Measurements from ENCODE around the gene KCNJ6.
"Not testable (repeated sequence)": the region's sequence is repeated elsewhere in the genome, so short reads cannot be mapped to it uniquely, and the experiment has no call there.

KCNJ6 gene

DNA sequence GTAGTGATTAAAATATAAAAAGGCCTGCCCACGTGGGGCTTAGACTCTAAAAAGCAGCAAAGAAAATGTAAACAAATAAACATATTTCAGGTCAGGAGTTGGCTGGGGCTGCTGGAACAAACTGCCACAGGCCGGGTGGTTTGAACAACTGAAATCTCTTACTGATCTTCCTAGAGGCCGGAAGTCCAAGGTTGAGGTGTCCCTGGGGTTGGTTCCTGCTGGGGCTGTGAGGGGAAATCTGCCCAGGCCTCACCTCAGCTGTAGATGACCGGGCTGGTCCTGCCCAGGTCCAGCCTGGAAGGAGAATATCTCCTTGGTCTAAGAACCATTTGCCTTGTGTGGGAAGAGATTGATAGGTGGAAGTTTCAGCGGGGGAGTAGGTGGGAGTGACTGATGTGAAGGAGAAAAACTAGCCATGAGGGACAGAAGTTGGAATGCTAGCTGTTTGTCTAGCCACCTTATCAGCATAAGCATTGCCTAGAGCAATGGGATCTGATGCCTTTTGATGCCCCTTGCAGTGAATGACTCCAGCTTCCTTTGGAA lies 328.6 kb downstream of the KCNJ6 start:
- no peaks in the 10 kb centered on the region for H3K4me1 ChIP-seq (ENCODE audit: control insufficient read depth in 2 of 2, insufficient read depth in 2 of 2, low read length in 2 of 2)
- no peak overlapping the region for H3K9ac ChIP-seq (ENCODE audit: low read depth in 1 of 2, low read length in 2 of 2)
- H3K9me3 ChIP-seq (ENCODE audit: control insufficient read depth in 2 of 2, low read length in 2 of 2), result no peaks in the 10 kb centered on the region
- no peaks in the 10 kb centered on the region for H3K27me3 ChIP-seq (ENCODE audit: control insufficient read depth in 2 of 2, insufficient read depth in 2 of 2, low read length in 2 of 2)
- no peaks in the 10 kb centered on the region for H3K36me3 ChIP-seq (ENCODE audit: control insufficient read depth in 2 of 2, insufficient read depth in 2 of 2, low read length in 2 of 2)
- H3K27ac ChIP-seq (ENCODE audit: low read depth in 2 of 2, low read length in 2 of 2), result no peak overlapping the region
- no peak overlapping the region for H3K4me3 ChIP-seq (ENCODE audit: low read length in 2 of 2)

DNA sequence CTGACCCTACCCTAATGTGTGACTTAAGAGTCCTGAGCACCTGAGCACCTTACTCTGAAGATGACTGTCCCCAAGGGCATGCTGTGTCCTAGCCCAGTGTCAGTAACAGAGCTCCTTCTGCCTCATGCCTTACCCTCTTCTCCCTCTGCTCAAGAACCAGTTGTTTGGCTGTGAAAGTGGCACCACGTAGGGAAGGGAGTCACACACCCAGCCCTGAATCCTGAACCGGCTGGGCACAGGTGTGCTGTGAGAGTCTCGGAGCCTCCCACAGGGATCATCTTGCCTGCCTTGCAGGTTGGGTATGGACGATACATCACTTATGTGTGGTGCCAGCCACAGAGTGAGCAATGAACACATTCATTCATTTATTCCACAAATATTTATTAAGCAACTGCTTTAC lies 329.1 kb downstream of the KCNJ6 start:
- Histone ChIP-seq H3K27me3 (ENCODE audit: control insufficient read depth in 2 of 2, insufficient read depth in 2 of 2, low read length in 2 of 2) (no peaks in the 10 kb centered on the region), H3K9ac (ENCODE audit: low read depth in 1 of 2, low read length in 2 of 2) (no peak overlapping the region), H3K4me1 (ENCODE audit: control insufficient read depth in 2 of 2, insufficient read depth in 2 of 2, low read length in 2 of 2) (no peaks in the 10 kb centered on the region), H3K4me3 (ENCODE audit: low read length in 2 of 2) (no peak overlapping the region), H3K9me3 (ENCODE audit: control insufficient read depth in 2 of 2, low read length in 2 of 2) (no peaks in the 10 kb centered on the region), H3K27ac (ENCODE audit: low read depth in 2 of 2, low read length in 2 of 2) (no peak overlapping the region), H3K36me3 (ENCODE audit: control insufficient read depth in 2 of 2, insufficient read depth in 2 of 2, low read length in 2 of 2) (no peaks in the 10 kb centered on the region)

DNA sequence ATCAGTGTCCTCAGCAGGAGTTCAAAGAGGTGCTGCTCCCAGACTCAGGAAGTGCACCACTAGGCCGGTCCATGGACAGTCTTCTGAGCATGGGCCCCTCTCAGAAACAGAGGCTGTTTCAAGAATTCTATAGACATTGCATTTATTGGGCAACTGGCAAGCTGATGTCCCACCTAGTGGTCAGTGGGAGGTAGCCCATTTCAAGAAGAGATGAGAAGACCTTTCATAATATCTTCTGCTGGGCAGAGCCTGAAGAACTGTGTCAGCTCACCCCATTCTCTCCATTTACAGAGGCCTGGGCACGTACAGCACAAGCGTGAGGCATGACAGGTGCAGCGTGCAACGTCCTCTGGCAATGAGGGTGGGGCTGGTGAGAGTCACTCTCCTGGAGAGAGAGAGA lies 333.7 kb downstream of the KCNJ6 start:
- Histone ChIP-seq H3K4me1 (ENCODE audit: control insufficient read depth in 2 of 2, insufficient read depth in 2 of 2, low read length in 2 of 2) (no peaks in the 10 kb centered on the region), H3K9me3 (ENCODE audit: control insufficient read depth in 2 of 2, low read length in 2 of 2) (no peaks in the 10 kb centered on the region), H3K4me3 (ENCODE audit: low read length in 2 of 2) (no peak overlapping the region), H3K27me3 (ENCODE audit: control insufficient read depth in 2 of 2, insufficient read depth in 2 of 2, low read length in 2 of 2) (no peaks in the 10 kb centered on the region), H3K36me3 (ENCODE audit: control insufficient read depth in 2 of 2, insufficient read depth in 2 of 2, low read length in 2 of 2) (no peaks in the 10 kb centered on the region), H3K9ac (ENCODE audit: low read depth in 1 of 2, low read length in 2 of 2) (no peak overlapping the region), H3K27ac (ENCODE audit: low read depth in 2 of 2, low read length in 2 of 2) (no peak overlapping the region)

DNA sequence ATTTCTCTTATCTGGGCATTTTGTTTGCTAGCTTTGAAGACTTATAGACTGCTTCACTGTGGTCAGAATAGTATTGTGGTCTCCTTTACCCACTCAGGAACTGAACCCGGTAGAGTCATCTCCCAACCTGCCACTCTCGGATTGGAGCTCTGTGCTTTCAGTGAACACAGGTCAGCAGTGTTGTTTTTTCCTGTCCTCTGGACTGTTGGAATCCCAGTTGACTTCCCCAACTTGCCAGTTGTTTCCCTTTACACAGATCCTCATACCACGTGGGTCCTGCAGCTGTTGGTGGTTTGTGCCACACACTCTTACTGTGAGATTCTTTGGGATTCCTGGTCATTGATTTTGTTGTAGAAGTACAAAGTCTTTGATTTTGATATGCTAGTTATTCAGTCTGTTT lies 335.6 kb downstream of the KCNJ6 start:
- Histone ChIP-seq H3K4me1 (ENCODE audit: control insufficient read depth in 2 of 2, insufficient read depth in 2 of 2, low read length in 2 of 2) (no peaks in the 10 kb centered on the region), H3K36me3 (ENCODE audit: control insufficient read depth in 2 of 2, insufficient read depth in 2 of 2, low read length in 2 of 2) (no peaks in the 10 kb centered on the region), H3K4me3 (ENCODE audit: low read length in 2 of 2) (no peak overlapping the region), H3K9ac (ENCODE audit: low read depth in 1 of 2, low read length in 2 of 2) (no peak overlapping the region), H3K27ac (ENCODE audit: low read depth in 2 of 2, low read length in 2 of 2) (no peak overlapping the region), H3K27me3 (ENCODE audit: control insufficient read depth in 2 of 2, insufficient read depth in 2 of 2, low read length in 2 of 2) (no peaks in the 10 kb centered on the region), H3K9me3 (ENCODE audit: control insufficient read depth in 2 of 2, low read length in 2 of 2) (no peaks in the 10 kb centered on the region)

DNA sequence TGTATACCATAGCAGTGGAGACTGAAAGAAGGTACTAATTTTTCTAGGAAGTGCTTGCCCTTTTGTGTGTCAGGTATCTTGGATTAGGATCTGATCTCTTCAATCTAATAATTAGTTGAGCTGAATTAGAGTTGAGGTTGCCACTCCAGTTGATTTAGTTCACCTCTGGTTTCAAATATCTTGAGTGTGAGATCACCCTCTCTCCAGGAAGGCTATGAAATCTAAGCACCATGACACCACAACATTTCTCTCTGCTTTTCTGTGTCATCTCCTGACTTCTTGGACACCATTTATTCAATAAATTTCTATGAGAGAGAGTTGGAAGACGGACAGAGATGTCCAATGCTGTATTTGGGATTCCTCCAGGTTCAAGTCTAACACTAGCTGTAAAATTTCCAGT lies 336.9 kb downstream of the KCNJ6 start:
- H3K27ac ChIP-seq (ENCODE audit: low read depth in 2 of 2, low read length in 2 of 2), result no peak overlapping the region
- no peaks in the 10 kb centered on the region for H3K36me3 ChIP-seq (ENCODE audit: control insufficient read depth in 2 of 2, insufficient read depth in 2 of 2, low read length in 2 of 2)
- H3K9me3 ChIP-seq (ENCODE audit: control insufficient read depth in 2 of 2, low read length in 2 of 2), result no peaks in the 10 kb centered on the region
- H3K4me3 ChIP-seq (ENCODE audit: low read length in 2 of 2), result no peak overlapping the region
- H3K4me1 ChIP-seq (ENCODE audit: control insufficient read depth in 2 of 2, insufficient read depth in 2 of 2, low read length in 2 of 2), result no peaks in the 10 kb centered on the region
- H3K9ac ChIP-seq (ENCODE audit: low read depth in 1 of 2, low read length in 2 of 2), result no peak overlapping the region
- H3K27me3 ChIP-seq (ENCODE audit: control insufficient read depth in 2 of 2, insufficient read depth in 2 of 2, low read length in 2 of 2), result no peaks in the 10 kb centered on the region

DNA sequence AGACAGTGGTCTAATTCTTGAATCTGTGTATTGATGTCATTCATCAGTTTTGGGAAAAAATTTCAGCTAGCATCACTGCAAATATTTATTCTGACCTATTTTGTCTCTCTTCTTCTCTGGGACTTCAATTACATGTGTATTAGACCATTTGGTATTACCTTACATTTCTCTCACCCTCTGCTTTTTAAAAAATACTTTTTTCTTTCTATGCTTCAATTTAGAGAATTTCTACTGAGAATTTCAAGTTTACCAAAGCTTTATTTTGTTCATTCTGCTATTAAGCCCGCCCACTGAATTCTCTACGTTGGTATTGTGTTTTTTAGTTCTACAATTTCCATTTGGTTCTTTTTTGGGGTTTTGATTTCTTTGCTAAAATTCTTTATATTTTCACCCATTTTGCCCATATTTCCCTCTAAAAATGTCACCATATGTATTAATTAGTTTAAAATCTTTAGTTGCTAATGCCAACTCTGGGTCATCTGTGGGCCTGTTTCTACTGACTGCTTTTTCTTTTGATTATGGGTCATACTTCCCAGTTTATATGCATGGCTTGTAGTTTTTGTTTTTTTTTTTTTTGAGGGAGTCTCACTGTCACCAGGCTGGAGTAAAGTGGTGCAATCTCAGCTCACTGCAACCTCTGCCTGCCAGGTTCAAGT lies 337.7 kb downstream of the KCNJ6 start:
- Histone ChIP-seq H3K4me1 (ENCODE audit: control insufficient read depth in 2 of 2, insufficient read depth in 2 of 2, low read length in 2 of 2) (no peaks in the 10 kb centered on the region), H3K9me3 (ENCODE audit: control insufficient read depth in 2 of 2, low read length in 2 of 2) (no peaks in the 10 kb centered on the region), H3K27me3 (ENCODE audit: control insufficient read depth in 2 of 2, insufficient read depth in 2 of 2, low read length in 2 of 2) (no peaks in the 10 kb centered on the region), H3K27ac (ENCODE audit: low read depth in 2 of 2, low read length in 2 of 2) (no peak overlapping the region), H3K36me3 (ENCODE audit: control insufficient read depth in 2 of 2, insufficient read depth in 2 of 2, low read length in 2 of 2) (no peaks in the 10 kb centered on the region), H3K9ac (ENCODE audit: low read depth in 1 of 2, low read length in 2 of 2) (no peak overlapping the region), H3K4me3 (ENCODE audit: low read length in 2 of 2) (no peak overlapping the region)

DNA sequence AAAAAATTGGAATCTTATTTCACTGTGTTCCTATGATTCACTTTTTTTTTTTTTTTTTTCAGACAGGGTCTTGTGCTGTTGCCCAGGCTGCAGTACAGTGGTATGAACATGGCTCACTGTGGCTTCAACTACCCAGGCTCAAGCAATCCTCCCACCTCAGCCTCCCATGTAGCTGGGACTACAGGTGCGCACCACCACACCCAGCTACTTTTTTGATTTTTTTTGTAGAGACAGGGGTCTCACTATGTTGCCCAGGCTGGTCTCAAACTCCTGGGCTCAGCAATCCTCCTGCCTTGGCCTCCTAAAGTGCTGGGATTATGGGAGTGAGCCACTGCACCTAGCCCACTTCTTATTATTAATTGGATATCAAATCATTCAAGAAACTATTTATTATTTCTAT lies 339.3 kb downstream of the KCNJ6 start:
- H3K36me3 ChIP-seq (ENCODE audit: control insufficient read depth in 2 of 2, insufficient read depth in 2 of 2, low read length in 2 of 2); H3K27me3 ChIP-seq (ENCODE audit: control insufficient read depth in 2 of 2, insufficient read depth in 2 of 2, low read length in 2 of 2); H3K4me1 ChIP-seq (ENCODE audit: control insufficient read depth in 2 of 2, insufficient read depth in 2 of 2, low read length in 2 of 2); H3K9me3 ChIP-seq (ENCODE audit: control insufficient read depth in 2 of 2, low read length in 2 of 2); H3K4me3 ChIP-seq (ENCODE audit: low read length in 2 of 2); H3K27ac ChIP-seq (ENCODE audit: low read depth in 2 of 2, low read length in 2 of 2); H3K9ac ChIP-seq (ENCODE audit: low read depth in 1 of 2, low read length in 2 of 2): not testable (repeated sequence)

DNA sequence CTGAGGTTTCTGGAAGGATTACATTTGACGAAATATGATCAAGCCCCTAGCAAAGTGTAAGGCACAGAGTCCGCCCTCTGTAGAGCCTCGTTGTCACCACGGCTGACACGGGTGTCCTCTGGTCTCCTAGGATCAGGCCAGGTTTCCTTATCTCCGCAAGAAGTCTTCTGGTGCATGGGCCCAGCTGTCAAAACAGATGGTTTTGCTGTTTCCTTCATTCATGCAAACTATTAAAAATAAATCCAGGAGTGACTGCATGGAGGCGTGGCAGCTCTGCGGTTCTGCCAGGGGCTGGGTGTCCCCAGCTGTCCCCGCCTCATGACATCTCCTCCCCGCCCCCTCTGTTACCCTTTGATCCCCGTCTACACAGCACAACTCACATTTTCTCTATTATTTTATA lies 340.7 kb downstream of the KCNJ6 start:
- no peaks in the 10 kb centered on the region for H3K36me3 ChIP-seq (ENCODE audit: control insufficient read depth in 2 of 2, insufficient read depth in 2 of 2, low read length in 2 of 2)
- no peak overlapping the region for H3K4me3 ChIP-seq (ENCODE audit: low read length in 2 of 2)
- peaks cover 4 to 9% of the 10 kb centered on the region in 2 donors for H3K27me3 ChIP-seq (ENCODE audit: control insufficient read depth in 2 of 2, insufficient read depth in 2 of 2, low read length in 2 of 2)
- H3K9ac ChIP-seq (ENCODE audit: low read depth in 1 of 2, low read length in 2 of 2), result no peak overlapping the region
- no peaks in the 10 kb centered on the region for H3K9me3 ChIP-seq (ENCODE audit: control insufficient read depth in 2 of 2, low read length in 2 of 2)
- H3K27ac ChIP-seq (ENCODE audit: low read depth in 2 of 2, low read length in 2 of 2), result no peak overlapping the region
- H3K4me1 ChIP-seq (ENCODE audit: control insufficient read depth in 2 of 2, insufficient read depth in 2 of 2, low read length in 2 of 2), result no peaks in the 10 kb centered on the region

DNA sequence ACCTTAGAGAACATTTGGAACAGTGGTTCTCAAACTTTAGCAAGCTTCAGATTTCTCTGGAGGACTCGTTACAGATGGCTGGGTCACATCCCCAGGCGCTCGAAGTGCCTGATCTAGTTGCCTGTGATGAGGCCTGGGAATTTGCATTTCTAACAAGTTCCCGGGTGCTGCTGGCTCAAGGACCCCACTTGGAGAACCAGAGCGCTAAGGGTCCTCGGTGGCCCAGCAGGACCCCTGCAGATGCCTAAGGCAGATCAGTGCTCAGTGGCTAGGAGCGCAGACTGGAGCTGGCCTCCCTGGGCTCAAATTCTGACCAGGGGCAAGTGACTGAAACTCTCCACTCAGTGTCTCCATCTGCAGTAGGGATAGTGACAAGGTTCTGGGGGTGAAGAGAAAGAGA lies 341.5 kb downstream of the KCNJ6 start:
- Histone ChIP-seq H3K9me3 (ENCODE audit: control insufficient read depth in 2 of 2, low read length in 2 of 2) (no peaks in the 10 kb centered on the region), H3K4me3 (ENCODE audit: low read length in 2 of 2) (no peak overlapping the region), H3K9ac (ENCODE audit: low read depth in 1 of 2, low read length in 2 of 2) (no peak overlapping the region), H3K27ac (ENCODE audit: low read depth in 2 of 2, low read length in 2 of 2) (no peak overlapping the region), H3K4me1 (ENCODE audit: control insufficient read depth in 2 of 2, insufficient read depth in 2 of 2, low read length in 2 of 2) (no peaks in the 10 kb centered on the region), H3K27me3 (ENCODE audit: control insufficient read depth in 2 of 2, insufficient read depth in 2 of 2, low read length in 2 of 2) (peaks cover 4 to 12% of the 10 kb centered on the region in 2 donors), H3K36me3 (ENCODE audit: control insufficient read depth in 2 of 2, insufficient read depth in 2 of 2, low read length in 2 of 2) (no peaks in the 10 kb centered on the region)

DNA sequence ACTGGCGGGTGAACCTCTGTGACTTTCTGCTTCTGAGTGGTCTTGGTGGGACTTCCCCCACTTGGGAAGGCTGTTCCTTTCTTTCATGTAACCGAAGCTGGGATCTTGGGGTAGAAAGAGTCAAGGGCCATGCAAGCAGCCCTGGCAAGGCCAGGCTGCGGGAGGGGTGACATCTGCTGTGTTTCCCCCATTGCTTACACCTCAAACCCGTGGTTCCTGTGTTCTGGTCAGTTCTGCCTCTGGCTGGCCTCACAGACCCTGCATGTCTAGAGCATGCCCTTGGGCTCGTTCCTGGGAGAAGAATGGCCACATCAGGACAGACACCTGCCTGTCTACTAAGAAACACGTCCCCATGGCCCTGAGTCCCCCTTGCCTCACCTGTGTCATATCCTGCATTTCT lies 341.9 kb downstream of the KCNJ6 start:
- Histone ChIP-seq H3K4me3 (ENCODE audit: low read length in 2 of 2) (no peak overlapping the region), H3K4me1 (ENCODE audit: control insufficient read depth in 2 of 2, insufficient read depth in 2 of 2, low read length in 2 of 2) (no peaks in the 10 kb centered on the region), H3K27me3 (ENCODE audit: control insufficient read depth in 2 of 2, insufficient read depth in 2 of 2, low read length in 2 of 2) (peaks cover 4 to 12% of the 10 kb centered on the region in 2 donors), H3K9ac (ENCODE audit: low read depth in 1 of 2, low read length in 2 of 2) (no peak overlapping the region), H3K36me3 (ENCODE audit: control insufficient read depth in 2 of 2, insufficient read depth in 2 of 2, low read length in 2 of 2) (no peaks in the 10 kb centered on the region), H3K9me3 (ENCODE audit: control insufficient read depth in 2 of 2, low read length in 2 of 2) (no peaks in the 10 kb centered on the region), H3K27ac (ENCODE audit: low read depth in 2 of 2, low read length in 2 of 2) (no peak overlapping the region)
